Suprapubic skin (tissue), 4 donors: Measurements from ENCODE around the gene ZBTB20. TPM values are rescaled to one million over a fixed set of nuclear protein-coding genes. Genes with fewer than 3 reads are reported as not detected.

Experiments
- DNase-seq, 2 donors: peaks; one replicate each; pipeline ENCODE4 v3.0.0-alpha.2; 2019; ENCODE audit warnings: low spot score in 2 of 2
- H3K27ac ChIP-seq: fragments of 200-600 bp; sonication (generic); one replicate; pipeline ENCODE4 v1.5.1; 2019
- H3K27me3 ChIP-seq: fragments of 200-600 bp; sonication (generic); one replicate; pipeline ENCODE4 v1.5.1; 2019
- H3K36me3 ChIP-seq: fragments of 200-600 bp; sonication (generic); one replicate; pipeline ENCODE4 v1.5.1; 2019
- H3K4me1 ChIP-seq: fragments of 200-600 bp; sonication (generic); one replicate; pipeline ENCODE4 v1.5.1; 2019
- H3K4me3 ChIP-seq: fragments of 200-600 bp; sonication (generic); one replicate; pipeline ENCODE4 v1.5.1; 2019; ENCODE audit warnings: mild to moderate bottlenecking
- H3K9me3 ChIP-seq: fragments of 200-600 bp; sonication (generic); one replicate; pipeline ENCODE4 v1.5.1; 2019
- CTCF ChIP-seq, 2 donors: fragments of 200-600 bp in 1 of 2; fragments of 450-650 bp in 1 of 2; sonication (generic) in 1 of 2; IDR thresholded peaks; one replicate each; pipeline ENCODE4 v1.5.1; 2016 to 2019; ENCODE audit warnings: antibody characterized with exemption in 2 of 2, mild to moderate bottlenecking in 1 of 2, moderate library complexity in 1 of 2
- EP300 ChIP-seq: sonication (generic); formaldehyde crosslinking; IDR thresholded peaks from one replicate; pipeline ENCODE4 v1.6.1; 2017; ENCODE audit warnings: antibody characterized with exemption
- POLR2A ChIP-seq, 2 donors: fragments of 450-650 bp; IDR thresholded peaks; one replicate each; pipeline ENCODE4 v1.6.1; 2017; ENCODE audit warnings: antibody characterized with exemption in 2 of 2, mild to moderate bottlenecking in 2 of 2, moderate library complexity in 2 of 2
- POLR2AphosphoS5 ChIP-seq, 3 donors: sonication (generic); formaldehyde crosslinking; IDR thresholded peaks; one replicate each; pipeline ENCODE4 v1.6.1; 2017; ENCODE audit warnings: antibody characterized with exemption in 3 of 3
- WGBS: methylation state at CpG from one replicate; pipeline ENCODE4 v1.1.5; 2018; 5-methylcytosine and 5-hydroxymethylcytosine counted together
- total RNA-seq, 4 donors: library from RNA; depleted of rRNA; stranded (reverse); fragments of >200 nt; gene quantifications; one replicate each; pipeline ENCODE4 v1.1.0, GENCODE V29; 2016

Gene ZBTB20
- total RNA-seq, 4 donors from 2014 or later = 23.6 to 77.2 (median 39.4) TPM

GRCh38 chr3:114640126-114640525, 507.0 kb downstream of the ZBTB20 start:
- WGBS = 97% methylated on average over 2 of the region's 2 CpGs
- TF ChIP-seq POLR2A (IDR thresholded peaks at IDR 0.05) (no peak), CTCF (IDR thresholded peaks at IDR 0.05) (no peak), POLR2AphosphoS5 (IDR thresholded peaks at IDR 0.05) (no peak), EP300 (no peak)
- Histone ChIP-seq H3K9me3 (peaks cover 9% of the 10 kb centered on the region), H3K36me3 (no peaks in the 10 kb centered on the region), H3K4me1 (no peaks in the 10 kb centered on the region), H3K27ac (no peak overlapping the region), H3K27me3 (no peaks in the 10 kb centered on the region), H3K4me3 (no peak overlapping the region)
- no peak for DNase-seq

DNA sequence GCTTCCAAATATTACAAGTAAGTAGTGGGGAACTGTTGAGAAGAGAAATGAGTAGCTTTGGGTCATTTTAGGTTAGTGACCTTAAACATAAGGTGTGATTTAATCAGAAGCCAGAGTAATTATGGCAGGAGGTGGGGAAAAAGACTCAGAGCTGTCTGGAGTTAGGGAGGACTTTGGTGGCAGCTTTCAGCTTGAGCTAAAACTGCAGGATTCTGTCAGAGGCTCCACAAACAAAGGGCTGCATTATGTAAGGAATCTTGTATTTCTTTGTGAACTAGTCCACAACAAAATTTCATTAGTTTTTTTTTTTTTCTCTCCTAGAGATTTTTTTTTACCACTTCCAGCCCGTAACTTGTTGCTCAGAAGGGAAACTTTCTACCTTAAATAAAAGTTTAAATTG, 507.9 kb downstream of the ZBTB20 start:
- H3K4me1 ChIP-seq = no peaks in the 10 kb centered on the region
- DNase-seq = no peak
- peaks cover 9% of the 10 kb centered on the region for H3K9me3 ChIP-seq
- TF ChIP-seq EP300 (no peak), CTCF (IDR thresholded peaks at IDR 0.05) (no peak), POLR2AphosphoS5 (IDR thresholded peaks at IDR 0.05) (no peak), POLR2A (IDR thresholded peaks at IDR 0.05) (no peak)
- no peak overlapping the region for H3K27ac ChIP-seq
- H3K36me3 ChIP-seq = no peaks in the 10 kb centered on the region
- 82% methylated on average over 1 of the region's 1 CpG for WGBS
- H3K27me3 ChIP-seq = no peaks in the 10 kb centered on the region
- no peak overlapping the region for H3K4me3 ChIP-seq

GRCh38 chr3:114635878-114636277, 511.2 kb downstream of the ZBTB20 start:
- no peaks in the 10 kb centered on the region for H3K4me1 ChIP-seq
- peaks cover 9% of the 10 kb centered on the region for H3K9me3 ChIP-seq
- H3K36me3 ChIP-seq = no peaks in the 10 kb centered on the region
- H3K27me3 ChIP-seq = no peaks in the 10 kb centered on the region
- TF ChIP-seq EP300 (no peak), POLR2AphosphoS5 (IDR thresholded peaks at IDR 0.05) (no peak), CTCF (IDR thresholded peaks at IDR 0.05) (no peak), POLR2A (IDR thresholded peaks at IDR 0.05) (no peak)
- no peak overlapping the region for H3K27ac ChIP-seq
- no peak for DNase-seq
- 98% methylated on average over 2 of the region's 2 CpGs for WGBS
- H3K4me3 ChIP-seq = no peak overlapping the region

DNA sequence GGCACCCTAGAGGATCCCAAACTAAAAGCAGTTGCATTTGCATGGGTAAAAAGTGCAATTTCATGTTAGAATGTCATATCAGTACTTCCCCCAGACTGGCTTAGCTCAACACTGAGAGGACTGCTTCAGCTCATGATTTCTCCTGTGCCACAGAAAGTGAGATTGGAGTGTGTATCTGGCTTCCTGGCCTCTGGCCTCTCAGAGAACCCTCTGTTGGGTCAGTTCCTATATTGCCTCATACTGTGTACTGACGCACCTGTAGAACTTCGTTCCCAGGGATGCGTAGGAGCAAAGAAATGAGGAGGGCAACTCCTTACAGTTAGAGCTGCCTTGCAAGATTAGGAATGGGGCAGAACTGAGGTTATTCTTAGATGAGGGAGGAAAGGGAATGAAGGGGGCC, 512.5 kb downstream of the ZBTB20 start:
- Histone ChIP-seq H3K27ac (no peak overlapping the region), H3K36me3 (no peaks in the 10 kb centered on the region), H3K4me3 (no peak overlapping the region), H3K9me3 (peaks cover 9% of the 10 kb centered on the region), H3K27me3 (no peaks in the 10 kb centered on the region), H3K4me1 (no peaks in the 10 kb centered on the region)
- DNase-seq = no peak
- TF ChIP-seq CTCF (IDR thresholded peaks at IDR 0.05) (no peak), EP300 (no peak), POLR2A (IDR thresholded peaks at IDR 0.05) (no peak), POLR2AphosphoS5 (IDR thresholded peaks at IDR 0.05) (no peak)
- 100% methylated on average over 3 of the region's 3 CpGs for WGBS

- Histone ChIP-seq H3K27ac (no peak overlapping the region), H3K9me3 (peaks cover 9% of the 10 kb centered on the region), H3K27me3 (no peaks in the 10 kb centered on the region), H3K4me1 (no peaks in the 10 kb centered on the region), H3K4me3 (no peak overlapping the region), H3K36me3 (no peaks in the 10 kb centered on the region)
- no peak for TF ChIP-seq EP300
- no peak for TF ChIP-seq CTCF (IDR thresholded peaks at IDR 0.05)
- TF ChIP-seq POLR2A (IDR thresholded peaks at IDR 0.05) = no peak
- TF ChIP-seq POLR2AphosphoS5 (IDR thresholded peaks at IDR 0.05) = no peak
- no peak for DNase-seq
- 100% methylated on average over 1 of the region's 1 CpG for WGBS
Measured at GRCh38 chr3:114632757-114633424, 514.2 kb downstream of the ZBTB20 start.
